HG03521 (cell line): ENCODE measurements around the gene PPP1R18.
"Not testable (repeated sequence)": the region's sequence is repeated elsewhere in the genome, so short reads cannot be mapped to it uniquely, and the experiment has no call there.

Source experiments
- ATAC-seq: cut with Tn5 transposase; IDR thresholded peaks from one replicate; pipeline ENCODE4 v1.9.1; 2021; ENCODE audit warnings: mild to moderate bottlenecking, moderate library complexity; ENCODE audit not compliant: unreplicated experiment

The PPP1R18 gene, protein sequence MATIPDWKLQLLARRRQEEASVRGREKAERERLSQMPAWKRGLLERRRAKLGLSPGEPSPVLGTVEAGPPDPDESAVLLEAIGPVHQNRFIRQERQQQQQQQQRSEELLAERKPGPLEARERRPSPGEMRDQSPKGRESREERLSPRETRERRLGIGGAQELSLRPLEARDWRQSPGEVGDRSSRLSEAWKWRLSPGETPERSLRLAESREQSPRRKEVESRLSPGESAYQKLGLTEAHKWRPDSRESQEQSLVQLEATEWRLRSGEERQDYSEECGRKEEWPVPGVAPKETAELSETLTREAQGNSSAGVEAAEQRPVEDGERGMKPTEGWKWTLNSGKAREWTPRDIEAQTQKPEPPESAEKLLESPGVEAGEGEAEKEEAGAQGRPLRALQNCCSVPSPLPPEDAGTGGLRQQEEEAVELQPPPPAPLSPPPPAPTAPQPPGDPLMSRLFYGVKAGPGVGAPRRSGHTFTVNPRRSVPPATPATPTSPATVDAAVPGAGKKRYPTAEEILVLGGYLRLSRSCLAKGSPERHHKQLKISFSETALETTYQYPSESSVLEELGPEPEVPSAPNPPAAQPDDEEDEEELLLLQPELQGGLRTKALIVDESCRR

DNA sequence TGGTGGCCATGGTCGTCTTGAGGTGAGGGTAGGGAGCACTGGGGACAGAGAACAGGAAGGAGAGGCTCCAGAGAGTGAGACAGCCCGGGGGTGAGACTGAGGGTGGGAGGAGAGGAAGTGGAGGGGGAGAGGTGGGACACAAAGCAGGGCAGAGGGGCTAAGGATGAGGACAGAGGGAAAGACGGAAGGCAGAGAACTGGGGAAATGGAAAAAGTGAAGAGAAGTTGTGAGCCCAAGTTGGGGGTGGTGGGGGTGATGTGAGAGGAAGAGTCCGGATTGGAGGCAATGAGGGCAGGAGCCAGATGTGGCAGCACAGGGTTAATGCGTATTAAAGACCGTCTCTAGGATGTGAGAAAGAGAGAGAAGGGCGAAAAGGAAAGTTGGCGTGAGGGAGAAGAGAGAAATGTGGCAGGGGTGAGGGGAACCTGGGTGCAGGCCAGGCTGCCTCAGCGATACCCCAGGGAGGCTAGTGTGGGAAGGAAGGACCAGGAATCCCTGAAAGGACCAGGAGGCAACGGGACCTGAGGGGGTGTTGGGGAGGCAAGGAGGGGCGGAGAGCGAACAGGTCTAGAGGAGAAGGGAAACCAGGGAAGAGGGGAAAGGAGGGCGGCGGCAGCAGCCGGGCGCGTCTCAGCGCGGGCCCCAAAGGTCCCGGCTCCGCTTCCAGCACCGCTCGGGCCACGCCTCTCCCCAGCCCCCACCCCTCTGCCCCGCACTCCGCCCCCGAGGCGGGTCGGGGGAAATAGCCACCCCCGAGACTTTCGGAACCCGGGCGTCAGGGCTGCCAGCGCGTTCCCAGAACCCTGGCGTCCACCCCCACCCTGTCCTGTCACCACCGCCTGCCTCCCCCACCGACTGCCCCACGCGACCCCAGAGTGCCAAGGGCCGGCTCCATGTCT lies at the start of gene PPP1R18:
Gene PPP1R18, minus strand, starts transcription at position 637 of the 899 bp plus-strand sequence. Its CDS starts 627 bp downstream, at position 10.
- ATAC-seq: no peak

GRCh38 chr6:30735668-30736314 lies 49.3 kb upstream of the PPP1R18 start:
- no peak for ATAC-seq

- no peak for ATAC-seq
Observed at GRCh38 chr6:30732237-30732943, 45.9 kb upstream of the PPP1R18 start.

DNA sequence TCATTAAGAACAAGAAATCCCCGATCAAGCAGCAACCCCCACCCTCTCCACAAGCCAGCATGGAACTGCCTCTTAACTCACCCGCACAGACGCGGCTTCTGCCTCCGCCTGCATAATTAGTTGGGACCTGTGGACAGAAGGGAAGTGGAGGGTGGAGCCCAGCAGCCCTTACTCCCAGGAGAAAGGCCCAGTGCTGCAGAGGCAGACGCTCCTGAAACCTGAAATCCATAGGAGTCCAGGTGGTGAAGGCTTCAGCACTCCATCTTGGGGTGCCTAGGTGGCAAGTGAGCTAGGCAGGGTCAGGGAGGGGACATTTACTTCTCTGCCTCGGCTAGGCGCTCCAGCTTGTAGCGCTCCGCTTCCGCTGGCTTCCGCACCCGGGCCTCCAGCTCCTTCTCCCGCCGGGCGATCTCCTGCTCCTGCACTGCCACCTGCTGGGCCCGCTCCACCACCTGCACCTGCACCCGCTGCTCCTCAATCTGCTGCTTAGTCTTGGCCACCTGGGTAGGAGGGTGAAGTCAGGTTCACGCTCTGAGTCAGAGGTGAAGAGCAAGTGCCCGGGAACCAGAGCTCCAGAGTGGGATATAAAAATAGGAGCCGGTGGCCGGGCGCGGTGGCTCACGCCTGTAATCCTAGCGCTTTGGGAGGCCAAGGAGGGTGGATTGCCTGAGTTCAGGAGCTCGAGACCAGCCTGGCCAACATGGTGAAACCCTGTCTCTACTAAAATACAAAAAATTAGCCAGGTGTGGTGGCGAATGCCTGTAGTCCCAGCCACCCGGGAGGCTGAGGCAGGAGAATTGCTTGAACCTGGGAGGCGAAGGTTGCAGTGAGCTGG lies 44.4 kb upstream of the PPP1R18 start:
- ATAC-seq: peak; percentile 69

DNA sequence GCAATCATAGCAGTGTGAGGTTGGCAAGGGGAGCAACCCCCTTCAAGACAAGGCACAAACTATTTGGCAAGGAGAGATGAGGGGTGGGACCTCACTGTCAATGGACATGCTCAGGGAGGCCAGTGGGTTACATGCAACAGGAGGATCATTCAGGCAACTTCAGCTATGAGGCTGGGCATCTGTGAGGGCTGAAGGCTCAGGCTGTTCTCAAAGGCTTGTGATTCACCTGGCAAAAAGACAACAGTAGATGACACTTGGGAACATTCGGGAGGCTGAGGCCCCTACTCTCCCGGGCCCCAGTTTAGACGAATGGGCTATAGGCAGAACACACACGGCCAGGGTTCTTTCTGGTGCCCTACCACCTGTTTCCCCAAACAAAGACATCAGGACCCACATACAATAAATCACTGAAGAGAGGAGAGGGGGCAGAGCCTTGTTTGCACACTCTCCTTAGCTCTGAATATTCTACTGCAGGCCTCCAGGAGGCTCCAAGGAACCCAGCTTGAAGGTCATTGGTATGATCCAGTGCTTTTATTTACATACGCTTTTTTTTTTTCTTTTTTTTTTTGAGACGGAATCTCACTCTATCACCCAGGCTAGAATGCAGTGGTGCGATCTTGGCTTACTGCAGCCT lies 41.6 kb upstream of the PPP1R18 start:
- no peak for ATAC-seq

GRCh38 chr6:30726506-30727413 lies 40.3 kb upstream of the PPP1R18 start:
- no peak for ATAC-seq

- ATAC-seq: no peak
Observed at GRCh38 chr6:30725713-30726505, 39.5 kb upstream of the PPP1R18 start.

- ATAC-seq: no peak
Observed at GRCh38 chr6:30724906-30725667, 38.6 kb upstream of the PPP1R18 start.

GRCh38 chr6:30723843-30724741 lies 37.6 kb upstream of the PPP1R18 start:
- ATAC-seq: not testable (repeated sequence)

DNA sequence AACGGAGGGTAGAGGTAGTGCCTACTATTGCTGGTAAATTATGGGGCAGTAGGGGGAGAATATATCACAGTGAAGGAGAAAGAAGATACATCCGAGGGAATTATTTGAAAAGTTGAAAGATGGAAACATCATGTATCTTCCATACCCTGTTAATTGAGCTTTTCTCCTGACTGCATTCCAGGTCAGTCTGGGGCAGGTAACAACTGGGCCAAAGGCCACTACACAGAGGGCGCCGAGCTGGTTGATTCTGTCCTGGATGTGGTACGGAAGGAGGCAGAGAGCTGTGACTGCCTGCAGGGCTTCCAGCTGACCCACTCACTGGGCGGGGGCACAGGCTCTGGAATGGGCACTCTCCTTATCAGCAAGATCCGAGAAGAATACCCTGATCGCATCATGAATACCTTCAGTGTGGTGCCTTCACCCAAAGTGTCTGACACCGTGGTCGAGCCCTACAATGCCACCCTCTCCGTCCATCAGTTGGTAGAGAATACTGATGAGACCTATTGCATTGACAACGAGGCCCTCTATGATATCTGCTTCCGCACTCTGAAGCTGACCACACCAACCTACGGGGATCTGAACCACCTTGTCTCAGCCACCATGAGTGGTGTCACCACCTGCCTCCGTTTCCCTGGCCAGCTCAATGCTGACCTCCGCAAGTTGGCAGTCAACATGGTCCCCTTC lies 36.9 kb upstream of the PPP1R18 start:
- not testable (repeated sequence) for ATAC-seq

DNA sequence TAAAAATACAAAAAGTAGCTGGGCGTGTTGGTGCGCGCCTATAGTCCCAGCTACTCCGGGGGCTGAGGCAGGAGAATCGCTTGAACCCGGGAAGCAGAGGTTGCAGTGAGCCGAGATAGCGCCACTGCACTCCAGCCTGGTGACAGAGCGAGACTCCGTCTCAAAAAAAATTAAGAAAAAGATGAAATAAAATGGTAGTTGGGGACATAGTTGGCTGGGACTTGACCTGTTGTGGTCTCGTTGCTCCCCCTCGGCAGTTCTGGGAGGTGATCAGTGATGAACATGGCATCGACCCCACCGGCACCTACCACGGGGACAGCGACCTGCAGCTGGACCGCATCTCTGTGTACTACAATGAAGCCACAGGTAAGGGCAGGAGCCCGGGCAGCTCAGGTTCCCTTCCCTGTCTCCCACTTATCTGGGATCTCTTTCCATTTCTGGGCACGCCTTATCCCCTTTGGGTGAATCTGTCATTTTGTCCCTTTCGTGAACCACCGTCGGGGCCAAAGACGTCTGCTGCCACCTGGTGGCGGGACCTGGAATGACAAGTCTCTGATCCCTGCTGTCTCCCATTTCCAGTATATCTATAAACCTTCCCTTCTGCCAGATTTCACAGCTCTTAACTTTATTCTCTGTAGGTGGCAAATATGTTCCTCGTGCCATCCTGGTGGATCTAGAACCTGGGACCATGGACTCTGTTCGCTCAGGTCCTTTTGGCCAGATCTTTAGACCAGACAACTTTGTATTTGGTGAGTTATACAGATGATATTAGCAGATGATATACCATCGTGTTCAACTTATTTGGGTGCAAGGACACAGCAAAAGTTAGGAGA lies 36.1 kb upstream of the PPP1R18 start:
- no peak for ATAC-seq

DNA sequence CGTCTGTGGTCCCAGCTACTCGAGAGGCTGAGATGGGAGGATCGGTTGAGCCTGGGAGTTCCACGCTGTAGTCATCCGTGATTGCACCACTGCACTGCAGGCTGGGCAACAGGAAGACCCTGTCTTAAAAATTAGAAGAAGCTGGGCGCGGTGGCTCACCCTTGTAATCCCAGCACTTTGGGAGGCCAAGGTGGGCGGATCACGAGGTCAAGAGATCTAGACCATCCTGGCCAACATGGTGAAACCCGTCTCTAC lies 35.5 kb upstream of the PPP1R18 start:
- not testable (repeated sequence) for ATAC-seq

DNA sequence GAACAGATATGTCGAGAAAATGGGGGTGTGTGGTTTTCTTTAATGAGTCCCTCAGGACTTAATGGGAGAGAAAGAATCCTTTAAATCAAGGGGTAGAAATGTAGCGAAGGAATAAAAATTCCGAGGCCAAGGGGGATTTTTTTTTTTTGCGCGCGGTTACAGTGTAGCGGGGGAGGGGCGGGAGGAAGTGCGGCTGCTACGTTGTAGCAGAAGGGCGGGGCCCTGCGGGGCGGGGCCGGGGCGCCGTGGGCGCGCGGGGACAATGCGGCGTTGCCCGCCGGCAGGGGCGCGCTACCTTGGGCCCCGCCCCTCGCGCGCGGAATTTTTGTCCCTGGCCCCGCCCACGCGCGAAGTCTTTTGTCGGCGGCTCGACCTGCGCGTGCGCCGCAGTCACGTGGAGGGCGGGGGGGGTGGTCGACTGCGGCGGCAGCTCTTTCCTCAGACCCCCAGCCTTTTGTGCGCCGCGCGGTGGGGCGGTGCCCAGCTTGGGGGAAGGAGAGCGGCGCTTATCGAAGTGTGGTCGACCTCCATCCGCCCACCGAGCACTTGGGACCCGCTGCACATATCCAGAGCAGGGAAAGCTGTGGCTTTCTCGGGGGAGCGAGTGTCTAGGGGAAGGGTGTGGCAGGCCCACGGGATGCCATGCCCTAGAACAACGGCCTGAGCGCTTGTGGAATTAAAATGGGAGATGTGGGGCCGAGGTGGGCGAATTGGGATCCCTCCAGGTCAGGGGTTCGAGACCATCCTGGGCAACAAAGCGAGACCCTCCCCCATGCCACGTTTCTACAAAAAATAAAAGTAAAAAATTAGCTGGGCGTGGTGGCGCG lies 35.0 kb upstream of the PPP1R18 start:
- ATAC-seq: peak; percentile 26
